Mesenchymal stem cell (in vitro differentiated cells and primary cell): Measurements from ENCODE around the gene CCNYL1.
"Not testable (repeated sequence)": the region's sequence is repeated elsewhere in the genome, so short reads cannot be mapped to it uniquely, and the experiment has no call there.

ENCODE experiments used
- DNase-seq: peaks from one replicate; pipeline ENCODE4 v3.0.0-alpha.2; 2013
- H2AFZ ChIP-seq: one replicate; pipeline ENCODE4 v1.6.1; 2013; ENCODE audit warnings: low read depth, mild to moderate bottlenecking, control low read depth, inconsistent platforms, low read length, moderate library complexity
- H2AK5ac ChIP-seq: 2 replicates; pipeline ENCODE4 v1.6.1; 2013; ENCODE audit warnings: low read length, moderate library complexity, mild to moderate bottlenecking, inconsistent platforms; ENCODE audit not compliant: severe bottlenecking
- H2BK120ac ChIP-seq: one replicate; pipeline ENCODE4 v1.6.1; 2013; ENCODE audit warnings: low read depth, mild to moderate bottlenecking, inconsistent platforms, low read length, moderate library complexity
- H2BK12ac ChIP-seq, 2 experiments: one replicate each; pipeline ENCODE4 v1.6.1; 2013; ENCODE audit warnings: inconsistent platforms in 2 of 2, low read length in 2 of 2, mild to moderate bottlenecking in 2 of 2, moderate library complexity in 2 of 2, control low read depth in 1 of 2
- H2BK15ac ChIP-seq: one replicate; pipeline ENCODE4 v1.6.1; 2013; ENCODE audit warnings: mild to moderate bottlenecking, low read depth, inconsistent platforms; ENCODE audit not compliant: poor library complexity, severe bottlenecking
- H2BK5ac ChIP-seq: 2 replicates; pipeline ENCODE4 v1.6.1; 2013; ENCODE audit warnings: low read depth, mild to moderate bottlenecking, low read length, control low read depth, inconsistent platforms; ENCODE audit not compliant: poor library complexity, severe bottlenecking
- H3K14ac ChIP-seq, 2 experiments: one replicate each; pipeline ENCODE4 v1.6.1; 2013; ENCODE audit warnings: inconsistent platforms in 2 of 2, low read length in 2 of 2, control low read depth in 1 of 2, mild to moderate bottlenecking in 1 of 2, moderate library complexity in 1 of 2
- H3K18ac ChIP-seq, 2 experiments: one replicate each; pipeline ENCODE4 v1.6.1; 2013; ENCODE audit warnings: inconsistent platforms in 2 of 2, low read length in 2 of 2, control low read depth in 1 of 2, low read depth in 1 of 2, mild to moderate bottlenecking in 1 of 2
- H3K23ac ChIP-seq, 2 experiments: one replicate each; pipeline ENCODE4 v1.6.1; 2013; ENCODE audit warnings: inconsistent platforms in 2 of 2, low read length in 2 of 2, mild to moderate bottlenecking in 2 of 2, moderate library complexity in 2 of 2, control low read depth in 1 of 2
- H3K27ac ChIP-seq: 2 replicates; pipeline ENCODE4 v1.5.1; 2013; ENCODE audit warnings: mild to moderate bottlenecking, moderate library complexity, low read length, control low read depth, inconsistent platforms; ENCODE audit not compliant: poor library complexity, severe bottlenecking
- H3K27me3 ChIP-seq, 2 experiments: 2 replicates each; pipeline versions ENCODE4 v1.6.1 to v1.7.0; 2013; ENCODE audit warnings: low read length in 2 of 2, mild to moderate bottlenecking in 2 of 2, moderate library complexity in 2 of 2, control low read depth in 1 of 2, inconsistent platforms in 1 of 2; ENCODE audit not compliant: control insufficient read depth in 1 of 2, insufficient read depth in 1 of 2
- H3K36me3 ChIP-seq, 2 experiments: 2 replicates each; pipeline versions ENCODE4 v1.6.1 to v1.7.0; 2013; ENCODE audit warnings: low read length in 2 of 2, control low read depth in 1 of 2, inconsistent platforms in 1 of 2, low read depth in 1 of 2, mild to moderate bottlenecking in 1 of 2; ENCODE audit not compliant: insufficient read depth in 2 of 2, control insufficient read depth in 1 of 2
- H3K4ac ChIP-seq, 2 experiments: one replicate each; pipeline ENCODE4 v1.6.1; 2013; ENCODE audit warnings: inconsistent platforms in 2 of 2, low read length in 2 of 2, mild to moderate bottlenecking in 2 of 2, moderate library complexity in 2 of 2, control low read depth in 1 of 2, low read depth in 1 of 2
- H3K4me1 ChIP-seq: 2 replicates; pipeline ENCODE4 v1.6.1; 2013; ENCODE audit warnings: low read depth, low read length, control low read depth; ENCODE audit not compliant: control insufficient read depth, insufficient read depth
- H3K4me2 ChIP-seq: 2 replicates; pipeline ENCODE4 v1.6.1; 2013; ENCODE audit warnings: low read length, mild to moderate bottlenecking, inconsistent platforms; ENCODE audit not compliant: poor library complexity, severe bottlenecking
- H3K4me3 ChIP-seq, 2 experiments: 2 replicates each; pipeline versions ENCODE4 v1.5.1 to v1.7.0; 2013; ENCODE audit warnings: low read length in 2 of 2, mild to moderate bottlenecking in 2 of 2, control low read depth in 1 of 2, low read depth in 1 of 2; ENCODE audit not compliant: insufficient read depth in 1 of 2
- H3K79me1 ChIP-seq: replicated peaks from 2 replicates; pipeline ENCODE4 v1.6.1; 2013; ENCODE audit warnings: mild to moderate bottlenecking, control low read depth, low read length, inconsistent platforms; ENCODE audit not compliant: poor library complexity, severe bottlenecking
- H3K9ac ChIP-seq: 2 replicates; pipeline ENCODE4 v1.7.0; 2013; ENCODE audit warnings: mild to moderate bottlenecking, low read length, moderate library complexity
- H3K9me3 ChIP-seq: 2 replicates; pipeline ENCODE4 v1.7.0; 2013; ENCODE audit warnings: mild to moderate bottlenecking, low read length; ENCODE audit not compliant: control insufficient read depth
- H4K8ac ChIP-seq: one replicate; pipeline ENCODE4 v1.6.1; 2013; ENCODE audit warnings: inconsistent platforms, mild to moderate bottlenecking, low read length, moderate library complexity
- H4K91ac ChIP-seq: one replicate; pipeline ENCODE4 v1.6.1; 2013; ENCODE audit warnings: mild to moderate bottlenecking, low read length, inconsistent platforms
- WGBS: methylation state at CpG from one replicate; pipeline ENCODE4 v1.1.7; 2013; ENCODE audit warnings: mixed read lengths; 5-methylcytosine and 5-hydroxymethylcytosine counted together

CCNYL1 gene

GRCh38 chr2:207686812-207687211 lies 24.6 kb upstream of the CCNYL1 start:
- H3K4me3 ChIP-seq: no peak overlapping the region
- H3K4ac ChIP-seq: no peak overlapping the region
- H3K4me2 ChIP-seq: no peak overlapping the region
- H4K91ac ChIP-seq: no peak overlapping the region
- H2AFZ ChIP-seq: no peak overlapping the region
- H3K27ac ChIP-seq: no peak overlapping the region
- no peaks in the 10 kb centered on the region for H3K79me1 ChIP-seq
- H3K14ac ChIP-seq: no peak overlapping the region
- H3K4me1 ChIP-seq: peaks cover 8% of the 10 kb centered on the region
- H3K36me3 ChIP-seq: no peaks in the 10 kb centered on the region
- H3K23ac ChIP-seq: no peak overlapping the region
- H2BK15ac ChIP-seq: no peak overlapping the region
- H3K9me3 ChIP-seq: no peaks in the 10 kb centered on the region
- no peak for DNase-seq
- H2BK120ac ChIP-seq: no peak overlapping the region
- no peak overlapping the region for H3K18ac ChIP-seq
- WGBS: 86% methylated on average over 2 of the region's 2 CpGs
- H2AK5ac ChIP-seq: no peak overlapping the region
- H2BK5ac ChIP-seq: no peak overlapping the region
- H3K27me3 ChIP-seq: peaks cover 0 to 17% of the 10 kb centered on the region in 2 experiments
- H3K9ac ChIP-seq: no peak overlapping the region
- no peak overlapping the region for H4K8ac ChIP-seq
- H2BK12ac ChIP-seq: no peak overlapping the region

GRCh38 chr2:207688597-207688996 lies 22.8 kb upstream of the CCNYL1 start:
- Histone ChIP-seq H3K9ac (no peak overlapping the region), H2AFZ (no peak overlapping the region), H3K14ac (no peak overlapping the region), H3K27me3 (peaks cover 0 to 24% of the 10 kb centered on the region in 2 experiments), H4K8ac (no peak overlapping the region), H3K9me3 (no peaks in the 10 kb centered on the region), H2AK5ac (no peak overlapping the region), H4K91ac (no peak overlapping the region), H3K27ac (no peak overlapping the region), H2BK12ac (no peak overlapping the region), H3K18ac (no peak overlapping the region), H2BK15ac (no peak overlapping the region), H3K23ac (no peak overlapping the region), H2BK5ac (no peak overlapping the region), H3K79me1 (no peaks in the 10 kb centered on the region), H3K4me3 (no peak overlapping the region), H3K4ac (no peak overlapping the region), H2BK120ac (no peak overlapping the region), H3K4me2 (no peak overlapping the region), H3K4me1 (peaks cover 6% of the 10 kb centered on the region), H3K36me3 (no peaks in the 10 kb centered on the region)
- DNase-seq: no peak

DNA sequence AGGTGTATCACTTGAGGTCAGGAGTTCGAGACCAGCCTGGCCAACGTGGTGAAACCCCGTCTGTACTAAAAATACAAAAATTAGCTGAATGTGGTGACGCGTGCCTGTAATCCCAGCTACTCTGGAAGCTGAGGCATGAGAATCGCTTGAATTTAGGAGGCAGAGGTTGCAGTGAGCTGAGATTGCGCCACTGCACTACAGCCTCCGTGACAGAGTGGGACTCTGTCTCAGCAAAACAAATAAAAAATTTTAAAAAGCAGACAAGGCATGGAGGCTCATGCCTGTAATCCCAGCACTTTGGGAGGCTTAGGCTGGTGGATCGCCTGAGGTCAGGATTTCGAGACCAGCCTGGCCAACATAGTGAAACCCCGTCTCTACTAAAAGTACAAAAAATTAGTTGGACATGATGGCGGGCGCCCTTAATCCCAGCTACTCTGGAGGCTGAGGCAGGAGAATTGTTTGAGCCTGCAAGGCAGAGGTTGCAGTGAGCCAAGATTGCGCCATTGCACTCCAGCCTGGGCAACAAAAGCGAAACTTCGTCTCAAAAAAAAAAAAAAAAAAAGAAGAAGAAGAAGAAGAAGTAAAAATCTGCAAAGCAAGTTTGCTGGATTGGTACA lies 20.5 kb upstream of the CCNYL1 start:
- H2BK5ac ChIP-seq, H3K23ac ChIP-seq, H3K9ac ChIP-seq, H3K9me3 ChIP-seq, H2AFZ ChIP-seq, H2BK15ac ChIP-seq, H4K91ac ChIP-seq, H3K18ac ChIP-seq, H3K4me2 ChIP-seq, H3K79me1 ChIP-seq, H3K4me1 ChIP-seq, H3K4ac ChIP-seq, H2AK5ac ChIP-seq, H3K36me3 ChIP-seq, H2BK12ac ChIP-seq, DNase-seq, H3K4me3 ChIP-seq, H3K27ac ChIP-seq, H2BK120ac ChIP-seq, H3K14ac ChIP-seq, H4K8ac ChIP-seq: not testable (repeated sequence)
- peaks cover 0 to 23% of the 10 kb centered on the region in 2 experiments for H3K27me3 ChIP-seq
- WGBS: 95% methylated on average over 16 of the region's 16 CpGs

- H3K4ac ChIP-seq: no peak overlapping the region
- no peaks in the 10 kb centered on the region for H3K36me3 ChIP-seq
- H3K27me3 ChIP-seq: peaks cover under 1 to 22% of the 10 kb centered on the region in 2 experiments
- H4K8ac ChIP-seq: no peak overlapping the region
- no peak overlapping the region for H2BK15ac ChIP-seq
- H3K18ac ChIP-seq: no peak overlapping the region
- H3K14ac ChIP-seq: no peak overlapping the region
- no peak overlapping the region for H4K91ac ChIP-seq
- no peak overlapping the region for H2AK5ac ChIP-seq
- H2BK5ac ChIP-seq: no peak overlapping the region
- H3K4me2 ChIP-seq: no peak overlapping the region
- no peak overlapping the region for H2BK120ac ChIP-seq
- H2AFZ ChIP-seq: no peak overlapping the region
- H3K9me3 ChIP-seq: no peaks in the 10 kb centered on the region
- H3K79me1 ChIP-seq: no peaks in the 10 kb centered on the region
- H3K23ac ChIP-seq: no peak overlapping the region
- H2BK12ac ChIP-seq: no peak overlapping the region
- peak; percentile 8 for DNase-seq
- 68% methylated on average over 6 of the region's 7 CpGs for WGBS
- no peak overlapping the region for H3K9ac ChIP-seq
- no peak overlapping the region for H3K27ac ChIP-seq
- no peaks in the 10 kb centered on the region for H3K4me1 ChIP-seq
- H3K4me3 ChIP-seq: no peak overlapping the region
Observed at GRCh38 chr2:207692206-207693065, 19.0 kb upstream of the CCNYL1 start.
